HG02623 (cell line): ENCODE results near the gene SSPN.

ENCODE experiments used
- ATAC-seq: cut with Tn5 transposase; IDR thresholded peaks from one replicate; pipeline ENCODE4 v1.9.1; 2021; ENCODE audit warnings: moderate library complexity; ENCODE audit not compliant: unreplicated experiment

The SSPN gene

GRCh38 chr12:26280869-26281268 lies 85.5 kb downstream of the SSPN start:
- no peak for ATAC-seq

- no peak for ATAC-seq
These were observed 85.9 kb downstream of the SSPN start for GRCh38 chr12:26281320-26281719.

GRCh38 chr12:26282339-26282940 lies 87.1 kb downstream of the SSPN start:
- no peak for ATAC-seq

- no peak for ATAC-seq
These were observed 87.7 kb downstream of the SSPN start for GRCh38 chr12:26283046-26283445.

GRCh38 chr12:26283617-26284016 lies 88.2 kb downstream of the SSPN start:
- ATAC-seq: no peak

GRCh38 chr12:26285401-26285800 lies 90.0 kb downstream of the SSPN start:
- ATAC-seq: no peak

GRCh38 chr12:26286186-26286585 lies 90.8 kb downstream of the SSPN start:
- ATAC-seq: no peak

- ATAC-seq: no peak
These were observed 92.5 kb downstream of the SSPN start for GRCh38 chr12:26287671-26288381.

GRCh38 chr12:26290565-26290964 lies 95.2 kb downstream of the SSPN start:
- ATAC-seq: no peak

GRCh38 chr12:26292596-26292995 lies 97.2 kb downstream of the SSPN start:
- no peak for ATAC-seq

- ATAC-seq: no peak
These were observed 98.2 kb downstream of the SSPN start for GRCh38 chr12:26293612-26294011.

GRCh38 chr12:26295001-26295400 lies 99.6 kb downstream of the SSPN start:
- ATAC-seq: no peak

GRCh38 chr12:26297396-26298070 lies 102.2 kb downstream of the SSPN start:
- no peak for ATAC-seq

- ATAC-seq: peak; percentile 98
These were observed 103.6 kb downstream of the SSPN start for GRCh38 chr12:26298785-26299621.

GRCh38 chr12:26299751-26300150 lies 104.4 kb downstream of the SSPN start:
- no peak for ATAC-seq
